GM18909 (cell line): Measurements from ENCODE around the gene PMPCA.

Experiments used
- ATAC-seq: cut with Tn5 transposase; IDR thresholded peaks from one replicate; pipeline ENCODE4 v1.9.1; 2021; ENCODE audit warnings: mild to moderate bottlenecking; ENCODE audit not compliant: unreplicated experiment, poor library complexity

PMPCA gene

GRCh38 chr9:136451221-136451877 is 40.9 kb downstream of the PMPCA start:
- no peak for ATAC-seq

- no peak for ATAC-seq
These were observed 42.9 kb downstream of the PMPCA start for GRCh38 chr9:136453326-136453725.

GRCh38 chr9:136454026-136454796 is 43.8 kb downstream of the PMPCA start:
- no peak for ATAC-seq

GRCh38 chr9:136455043-136456002 is 44.9 kb downstream of the PMPCA start:
- ATAC-seq: no peak

- no peak for ATAC-seq
These were observed 45.8 kb downstream of the PMPCA start for GRCh38 chr9:136456258-136456657.

- ATAC-seq: no peak
These were observed 46.9 kb downstream of the PMPCA start for GRCh38 chr9:136457326-136457725.

- ATAC-seq: no peak
These were observed 49.0 kb downstream of the PMPCA start for GRCh38 chr9:136459425-136459824.

- no peak for ATAC-seq
These were observed 50.4 kb downstream of the PMPCA start for GRCh38 chr9:136460772-136461325.

- ATAC-seq: no peak
These were observed 52.2 kb downstream of the PMPCA start for GRCh38 chr9:136462664-136463063.

- ATAC-seq: no peak
These were observed 53.1 kb downstream of the PMPCA start for GRCh38 chr9:136463578-136463977.

GRCh38 chr9:136464241-136464640 is 53.8 kb downstream of the PMPCA start:
- no peak for ATAC-seq

- no peak for ATAC-seq
These were observed 55.2 kb downstream of the PMPCA start for GRCh38 chr9:136465500-136466154.

- ATAC-seq: no peak
These were observed 55.7 kb downstream of the PMPCA start for GRCh38 chr9:136466155-136466541.

GRCh38 chr9:136467766-136468165 is 57.3 kb downstream of the PMPCA start:
- no peak for ATAC-seq

- no peak for ATAC-seq
These were observed 59.9 kb downstream of the PMPCA start for GRCh38 chr9:136470356-136470755.

GRCh38 chr9:136470792-136471469 is 60.5 kb downstream of the PMPCA start:
- ATAC-seq: no peak

GRCh38 chr9:136471802-136472487 is 61.5 kb downstream of the PMPCA start:
- ATAC-seq: no peak

GRCh38 chr9:136472640-136473353 is 62.3 kb downstream of the PMPCA start:
- no peak for ATAC-seq
